Kasumi-1 (cell line): ENCODE measurements around the gene PDZRN4.
"Not testable (repeated sequence)": the region's sequence is repeated elsewhere in the genome, so short reads cannot be mapped to it uniquely, and the experiment has no call there.

Experiments used
- DNase-seq, 2 experiments: peaks; one replicate each; lab custom pipeline; 2025; lab: John Stamatoyannopoulos, UW

PDZRN4 gene

DNA sequence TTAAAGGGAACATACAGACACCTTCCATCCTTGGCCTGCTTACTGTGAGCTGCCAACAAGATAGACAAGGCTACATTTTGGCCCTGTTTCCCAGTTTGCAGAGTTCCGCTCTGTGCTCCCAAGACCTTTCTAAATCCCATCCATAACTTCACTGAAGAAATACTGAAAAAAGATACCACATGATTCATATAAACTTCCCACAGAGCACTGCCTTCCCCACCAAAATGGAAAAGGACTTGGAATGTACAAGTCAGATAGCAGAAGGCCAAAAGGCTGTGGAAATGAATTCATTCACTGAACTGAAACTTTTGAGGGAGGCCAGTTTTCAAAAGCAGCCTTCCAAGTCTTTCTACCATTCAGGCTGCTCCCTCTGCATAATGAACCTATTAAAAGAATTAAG is 29.6 kb downstream of the PDZRN4 start:
- DNase-seq = no peak

DNA sequence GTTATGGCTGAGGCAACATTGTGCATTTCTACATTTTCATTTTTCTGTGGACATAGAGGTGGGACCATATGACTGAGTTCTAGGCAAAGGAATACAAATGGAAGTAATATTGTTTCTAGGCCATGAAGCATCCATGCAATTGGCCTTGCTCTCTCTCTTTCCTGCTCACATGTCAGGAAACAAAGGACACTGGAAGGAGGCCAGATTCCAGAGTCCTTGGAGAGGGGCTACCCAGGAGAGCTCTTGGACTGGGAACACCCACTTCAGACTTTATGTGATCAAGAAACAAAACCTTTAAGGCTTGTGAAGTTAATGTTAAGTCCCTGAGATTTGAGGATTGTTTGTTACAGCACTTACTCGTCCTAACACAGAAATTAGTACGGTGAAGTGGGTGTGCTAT is 32.8 kb downstream of the PDZRN4 start:
- no peak for DNase-seq

DNA sequence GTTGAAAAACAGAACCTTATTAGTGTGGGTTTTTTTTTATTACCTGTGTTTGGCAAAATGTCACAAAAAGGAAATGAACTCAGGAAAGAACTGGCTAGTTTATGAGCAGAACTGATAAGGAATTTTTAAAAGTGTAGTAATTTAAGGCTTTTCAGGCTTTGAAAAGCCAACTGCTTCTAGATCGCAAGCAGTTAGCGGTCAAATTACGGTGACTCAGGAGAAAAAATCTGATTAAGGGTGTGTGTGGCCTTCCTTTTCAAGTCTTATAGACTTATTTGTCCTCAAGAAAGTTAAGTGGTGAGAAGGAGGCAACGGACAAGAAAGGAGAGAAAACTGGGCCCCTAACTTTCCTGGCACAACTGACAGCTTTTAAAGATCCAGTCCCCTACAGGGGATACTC is 33.4 kb downstream of the PDZRN4 start:
- DNase-seq = no peak

DNA sequence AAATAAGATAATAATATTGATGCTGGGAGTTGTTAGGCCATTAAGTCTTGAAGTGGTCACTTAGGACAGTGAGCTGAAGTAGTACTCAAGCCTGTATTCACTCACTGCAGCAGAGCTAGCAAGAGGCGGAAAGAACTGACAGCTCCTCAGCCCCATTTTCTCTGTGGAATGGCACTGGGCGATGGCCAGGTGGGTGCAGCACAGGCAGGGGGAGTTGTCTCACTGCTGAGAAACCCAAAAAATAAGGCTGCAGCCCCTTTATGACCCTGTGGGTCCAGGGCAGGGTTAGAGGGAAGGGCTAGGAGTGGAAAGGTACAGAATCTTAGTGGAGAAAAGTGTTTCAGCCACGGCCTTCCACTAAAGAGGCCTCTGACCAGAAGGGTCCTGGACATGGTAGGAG is 35.5 kb downstream of the PDZRN4 start:
- DNase-seq = no peak

DNA sequence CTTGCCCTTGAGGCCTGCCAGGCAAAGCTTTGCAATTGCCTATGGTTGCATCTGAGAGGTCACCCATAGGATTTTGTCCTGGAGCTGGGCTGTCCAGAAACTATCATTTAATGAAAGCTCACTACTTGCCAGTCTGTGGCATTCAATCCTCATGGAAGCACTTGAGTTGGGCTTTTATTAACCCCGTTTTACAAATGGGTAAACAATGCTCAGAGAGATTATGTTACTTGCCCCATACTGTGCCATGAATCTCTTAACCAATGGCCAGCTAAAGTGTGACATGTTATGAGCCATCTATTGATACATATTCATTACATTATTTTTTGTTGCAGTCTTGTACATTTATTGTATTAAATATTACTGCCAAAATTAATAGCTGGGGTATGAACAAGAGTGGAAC is 35.9 kb downstream of the PDZRN4 start:
- no peak for DNase-seq

DNA sequence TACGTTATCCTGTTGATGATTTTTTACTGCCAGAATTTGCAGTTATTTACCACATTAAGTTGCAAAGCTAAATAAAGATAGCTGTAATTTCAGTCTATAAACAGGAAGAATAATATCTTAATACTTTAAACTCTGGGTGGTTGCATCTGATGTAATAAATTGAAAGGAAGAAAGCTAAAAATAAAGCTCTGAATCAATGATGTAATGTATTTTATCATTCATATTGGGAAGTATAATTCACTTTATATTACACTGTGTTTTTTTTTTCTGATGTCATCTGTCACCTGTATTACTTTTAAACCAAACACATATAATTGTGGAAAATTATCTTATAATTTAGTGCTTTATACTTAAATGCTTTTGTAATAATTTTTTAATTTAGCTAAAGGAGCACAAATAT is 37.1 kb downstream of the PDZRN4 start:
- DNase-seq = no peak

DNA sequence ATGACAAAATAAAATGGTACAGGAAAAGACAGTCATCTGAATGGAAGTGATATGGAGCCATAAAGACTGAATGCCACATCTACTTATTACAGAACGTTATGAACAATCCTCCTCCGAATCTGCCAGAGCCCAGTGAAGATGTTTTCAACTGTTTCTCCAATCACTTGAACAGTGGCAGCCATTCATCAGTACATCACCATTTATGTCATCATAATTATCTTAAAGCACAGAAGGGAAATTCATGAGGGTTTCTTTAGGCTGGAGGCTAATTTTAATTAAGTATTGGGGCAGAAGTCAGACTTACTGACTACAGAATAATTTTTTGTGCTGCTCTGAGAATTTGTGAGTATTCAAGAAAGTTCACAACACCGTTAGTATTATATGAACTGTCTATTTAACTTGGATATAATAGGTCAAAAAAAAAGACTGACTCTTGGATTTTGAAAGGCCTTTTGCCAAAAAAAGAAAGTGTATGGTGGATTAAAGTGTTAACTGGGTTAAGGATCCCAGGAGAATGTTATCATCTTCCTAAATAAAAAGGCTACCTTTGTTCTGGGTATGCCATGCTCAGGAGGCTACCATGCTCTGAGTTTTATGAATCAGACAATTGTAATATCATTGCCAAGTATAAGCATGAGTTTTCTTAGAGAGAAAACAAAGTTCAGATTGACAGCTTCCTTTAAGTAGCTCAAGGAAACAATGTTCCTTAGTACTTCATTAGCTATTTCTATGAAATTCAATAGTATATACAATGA is 40.1 kb downstream of the PDZRN4 start:
- DNase-seq = no peak

DNA sequence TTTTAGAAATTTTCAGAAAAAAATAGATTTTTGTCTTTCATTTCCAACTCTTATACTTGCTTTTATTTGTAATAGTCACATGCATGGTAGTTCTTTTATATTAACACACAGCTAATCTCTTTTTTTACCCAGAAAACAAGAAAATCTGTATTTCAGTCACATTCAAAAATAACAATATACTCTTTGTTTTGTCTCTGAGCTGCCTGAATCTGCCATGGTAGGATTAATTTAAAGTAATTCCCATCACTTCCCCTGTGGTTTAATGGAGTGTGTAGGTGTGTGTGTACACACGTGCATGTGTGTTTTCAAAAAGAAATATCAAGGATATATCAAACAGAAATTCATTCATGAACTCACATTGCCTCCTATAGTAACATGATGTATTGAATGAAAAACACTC is 42.6 kb downstream of the PDZRN4 start:
- no peak for DNase-seq

DNA sequence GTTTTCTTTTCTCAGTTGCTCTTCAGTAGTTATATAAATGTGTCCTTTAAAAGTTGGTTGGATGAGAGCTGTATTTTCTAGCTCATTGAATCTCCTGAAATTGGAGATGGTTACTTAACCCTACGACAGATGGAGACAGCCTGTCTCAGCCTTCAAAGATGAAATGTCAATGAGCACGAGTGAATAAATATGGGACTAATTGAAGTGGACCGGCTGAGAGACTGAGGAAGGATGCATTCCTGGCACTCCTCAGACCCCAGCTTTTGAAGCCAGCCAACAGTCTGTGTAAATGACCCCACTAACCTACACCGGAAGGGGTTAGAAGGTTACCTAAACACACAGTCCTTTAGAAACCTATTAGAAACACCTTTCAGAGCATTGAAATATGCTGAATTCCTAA is 46.6 kb downstream of the PDZRN4 start:
- no peak for DNase-seq

DNA sequence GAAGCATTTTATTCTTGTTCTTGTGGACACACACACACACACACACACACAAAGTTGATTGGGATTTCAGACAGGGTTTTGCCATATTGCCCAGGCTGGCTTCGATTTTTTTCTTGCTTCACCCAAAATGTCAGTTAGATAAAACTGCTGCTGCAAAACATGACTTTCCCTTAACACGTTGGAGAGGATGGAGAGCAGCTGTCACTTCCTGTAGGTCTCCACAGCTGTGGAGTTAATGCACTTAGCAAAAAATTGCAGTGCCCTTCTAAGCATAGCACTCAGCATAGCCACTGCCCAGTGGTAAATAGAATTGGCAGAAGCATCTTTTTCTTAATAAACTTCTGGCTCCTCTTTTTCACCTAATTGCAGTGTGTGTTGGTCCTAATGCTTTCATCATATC is 54.5 kb downstream of the PDZRN4 start:
- peak; percentile 32 to 57 for DNase-seq

DNA sequence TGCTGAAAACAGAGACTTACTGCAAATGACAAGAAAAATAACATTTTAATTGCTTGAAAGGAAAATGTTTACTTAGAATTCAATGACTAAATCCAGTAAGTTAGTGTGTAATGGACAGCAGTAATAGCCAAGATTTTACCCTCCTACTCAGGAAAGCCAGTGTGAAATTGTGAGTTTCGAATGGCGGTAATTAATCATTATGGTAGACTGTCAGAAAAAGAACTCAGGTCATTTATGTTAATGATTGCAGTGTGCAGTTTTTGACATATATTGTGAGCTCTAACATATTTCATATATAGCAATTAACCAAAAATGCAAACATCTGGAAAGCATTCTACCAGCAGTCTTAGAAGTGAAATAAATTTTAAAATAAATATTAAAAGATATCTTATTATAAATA is 60.3 kb downstream of the PDZRN4 start:
- no peak for DNase-seq

DNA sequence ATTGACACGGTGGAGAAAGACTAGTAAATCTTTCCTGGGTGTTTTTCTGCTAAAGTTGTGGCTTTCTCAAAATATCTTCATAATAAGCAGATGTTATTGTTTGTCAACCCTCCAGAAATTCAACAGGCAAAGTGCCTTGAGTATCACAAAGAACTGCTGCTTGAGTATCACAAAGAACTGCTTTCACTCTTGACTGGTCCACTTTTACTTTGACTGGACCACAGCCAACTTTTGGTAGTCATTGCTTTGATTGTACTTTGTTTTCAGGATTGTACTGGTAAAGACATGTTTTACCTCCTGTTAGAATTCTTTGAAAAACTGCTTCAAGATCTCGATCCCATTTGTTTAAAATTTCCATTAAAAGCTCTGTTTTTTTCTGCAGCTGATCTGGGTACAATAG is 62.6 kb downstream of the PDZRN4 start:
- DNase-seq = no peak

DNA sequence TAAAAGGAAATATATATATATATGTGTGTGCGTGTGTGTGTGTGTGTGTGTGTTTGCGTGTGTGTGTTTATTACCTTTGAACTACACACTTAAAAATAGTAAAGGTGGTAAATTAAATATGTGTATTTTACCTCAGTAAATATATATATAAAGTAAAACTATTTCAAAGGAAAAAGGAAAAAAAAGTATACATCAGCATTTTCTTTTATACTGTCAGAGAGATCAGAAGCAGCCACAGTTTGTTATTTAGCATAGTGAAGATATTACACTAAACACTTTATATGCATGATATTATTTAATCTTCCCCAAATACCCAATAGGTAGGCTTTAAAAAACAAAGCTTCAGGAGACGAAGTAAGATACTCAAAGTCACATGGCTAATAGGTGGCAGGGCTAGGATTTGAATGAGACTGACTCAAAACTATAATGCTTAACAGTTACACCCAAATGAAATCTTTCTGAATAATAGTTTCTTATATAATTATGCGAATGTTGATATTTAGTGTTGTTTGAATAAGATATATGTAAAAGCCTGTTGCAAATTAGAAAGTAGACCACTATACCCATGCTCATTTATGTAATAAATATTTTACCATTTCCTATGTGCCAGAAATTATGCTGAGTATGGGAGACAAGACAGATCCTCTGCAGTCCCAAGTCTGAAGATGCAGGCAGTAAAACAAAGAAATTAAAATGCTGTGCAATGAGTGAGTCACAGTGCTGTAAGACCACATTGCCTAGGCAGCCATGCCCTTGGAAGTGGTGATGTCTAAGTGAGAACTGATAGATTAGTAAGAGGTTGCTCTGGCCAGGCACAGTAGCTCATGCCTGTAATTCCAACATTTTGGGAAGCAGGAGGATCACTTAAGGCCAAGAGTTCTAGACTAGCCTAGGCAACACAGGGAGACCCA is 66.1 kb downstream of the PDZRN4 start:
- no peak for DNase-seq

DNA sequence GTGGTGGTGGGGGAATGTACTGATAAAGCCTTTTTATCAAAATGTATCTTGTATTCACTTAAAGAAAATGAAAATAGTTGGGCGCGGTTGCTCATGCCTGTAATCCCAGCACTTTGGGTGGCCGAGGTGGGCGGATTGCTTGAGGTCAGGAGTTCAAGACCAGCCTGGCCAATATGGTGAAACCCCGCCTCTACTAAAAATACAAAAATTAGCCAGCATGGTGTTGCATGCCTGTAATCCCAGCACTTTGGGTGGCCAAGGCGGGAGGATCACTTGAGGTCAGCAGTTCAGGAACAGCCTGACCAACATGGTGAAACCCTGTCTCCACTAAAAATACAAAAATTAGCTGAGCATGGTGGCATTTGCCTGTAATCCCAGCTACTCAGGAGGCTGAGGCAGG is 75.1 kb downstream of the PDZRN4 start:
- DNase-seq = not testable (repeated sequence)

DNA sequence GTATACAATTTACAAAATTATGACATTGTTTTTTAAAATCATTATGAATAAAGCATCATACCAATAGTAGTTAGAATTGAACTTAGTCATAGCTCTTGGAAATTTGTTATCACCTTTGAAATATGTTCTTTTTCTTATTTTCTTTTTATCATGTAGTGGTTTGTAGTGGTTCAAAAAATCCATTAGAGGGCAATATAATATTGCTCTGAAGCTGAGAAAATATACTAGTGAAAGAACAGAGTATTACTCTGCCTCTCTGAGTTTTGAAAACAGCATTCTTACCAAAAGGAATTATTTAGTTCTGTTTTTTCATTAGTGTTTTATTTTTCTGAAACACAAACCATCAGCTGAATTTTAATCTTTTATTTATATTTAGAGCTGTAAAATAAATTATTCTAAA is 76.2 kb downstream of the PDZRN4 start:
- peak; percentile 39 to 67 for DNase-seq

DNA sequence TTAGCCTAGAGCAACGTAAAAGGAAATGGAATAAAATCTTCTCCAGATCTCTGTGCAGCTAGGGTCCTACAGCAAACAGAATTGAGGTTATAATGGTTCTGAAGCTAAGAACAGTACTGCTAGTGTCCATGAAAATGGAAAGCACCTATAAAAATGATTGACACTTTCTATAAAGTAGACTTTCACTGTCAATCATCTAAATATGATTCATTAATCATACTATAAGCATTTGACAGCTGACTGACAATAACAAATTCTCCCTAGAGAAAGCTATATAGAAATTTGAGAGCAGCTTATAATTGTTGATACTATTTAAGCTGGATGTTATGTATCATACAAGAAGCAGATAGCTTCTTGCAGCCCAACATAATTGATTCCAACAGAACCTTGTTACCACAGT is 80.9 kb downstream of the PDZRN4 start:
- no peak for DNase-seq

DNA sequence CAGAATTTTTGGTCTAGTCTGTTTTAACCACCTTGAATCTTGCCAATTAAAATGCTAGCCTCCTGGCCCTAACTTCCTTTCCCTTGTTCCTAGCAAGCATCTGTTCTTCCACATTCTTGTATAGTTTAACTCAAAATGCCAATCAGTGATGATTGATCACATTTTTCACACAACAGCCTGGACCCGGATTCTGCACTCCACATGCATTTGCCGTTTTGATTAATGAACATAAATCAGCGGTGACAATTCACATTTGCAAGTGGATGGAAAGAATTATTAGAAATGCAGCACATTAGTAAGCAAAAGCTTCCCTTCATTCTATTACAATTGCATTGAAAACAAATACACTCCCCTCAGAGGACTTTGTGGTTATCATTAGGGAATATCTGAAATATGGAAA is 83.4 kb downstream of the PDZRN4 start:
- DNase-seq = no peak

DNA sequence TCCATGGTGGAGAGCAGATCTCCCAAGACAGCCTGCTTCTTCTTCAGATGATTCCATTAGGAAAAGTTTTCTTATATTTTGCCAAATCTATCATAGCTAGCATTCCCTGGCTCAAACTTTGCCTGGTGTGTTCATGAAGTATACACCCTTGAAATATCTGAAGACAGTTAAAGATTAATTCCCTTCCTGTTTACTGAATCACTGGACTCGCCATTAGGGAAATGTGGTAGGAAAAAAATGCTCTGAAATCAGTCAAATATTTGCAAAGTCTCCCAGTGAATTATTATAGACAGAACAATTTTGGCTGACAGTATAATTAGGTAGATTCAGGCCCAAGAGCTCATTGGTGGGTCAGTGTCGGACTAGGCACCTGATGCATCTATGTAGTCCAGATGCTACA is 86.5 kb downstream of the PDZRN4 start:
- DNase-seq = no peak

DNA sequence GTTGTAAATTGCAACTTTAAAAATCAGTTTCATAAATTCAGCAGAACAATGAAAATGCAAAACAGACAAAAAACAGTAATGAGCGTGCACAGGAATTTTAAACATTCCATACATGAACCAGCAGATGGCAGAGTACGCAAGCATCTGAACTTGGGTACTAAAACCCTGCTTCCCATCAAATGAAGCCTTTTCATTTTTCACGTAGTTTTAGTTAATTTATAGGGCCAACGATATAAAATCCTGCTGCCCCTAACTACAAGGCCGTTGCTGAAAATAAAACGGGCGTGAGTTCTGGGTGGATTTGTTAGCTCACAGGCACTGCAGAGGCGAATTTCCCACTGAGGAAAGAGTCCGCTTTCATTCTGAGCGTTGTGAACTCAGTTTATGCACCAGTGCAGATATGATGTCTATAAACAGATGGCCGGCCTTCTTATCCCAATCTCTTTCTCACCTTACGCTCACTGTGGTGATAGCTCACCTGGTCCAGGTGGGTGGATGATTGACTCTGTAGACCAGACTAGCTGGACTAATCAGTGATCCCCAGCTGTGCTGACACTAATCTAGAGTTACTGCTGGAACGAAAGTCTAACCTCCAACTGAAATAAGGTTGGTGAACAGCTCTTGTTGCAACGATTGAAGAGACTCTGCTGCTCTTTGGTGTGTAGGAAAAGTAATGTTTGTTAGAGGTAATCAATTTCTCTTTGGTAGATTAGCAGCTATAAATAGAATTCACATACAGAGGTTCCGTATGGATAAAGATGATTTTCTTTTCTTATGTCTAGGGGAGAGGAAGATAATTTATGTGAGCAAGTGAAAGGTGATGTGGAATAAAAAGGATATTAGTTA is 89.2 kb downstream of the PDZRN4 start:
- DNase-seq = peak; percentile 63 to 74

DNA sequence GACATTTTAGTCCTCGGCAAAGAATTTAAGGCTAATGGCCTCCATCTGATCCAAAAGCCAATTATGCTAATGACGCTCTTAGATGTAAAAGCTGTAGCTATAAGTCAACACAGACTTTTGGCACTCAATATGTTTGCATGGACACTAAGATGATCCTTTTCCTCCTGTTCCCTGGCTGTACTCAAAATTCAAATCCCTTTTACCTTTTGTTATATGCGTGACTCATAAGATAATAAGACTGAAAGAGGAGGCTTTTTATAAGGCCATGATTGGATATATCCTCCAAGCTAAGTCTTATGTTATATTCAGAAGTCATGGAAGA is 89.8 kb downstream of the PDZRN4 start:
- no peak for DNase-seq

DNA sequence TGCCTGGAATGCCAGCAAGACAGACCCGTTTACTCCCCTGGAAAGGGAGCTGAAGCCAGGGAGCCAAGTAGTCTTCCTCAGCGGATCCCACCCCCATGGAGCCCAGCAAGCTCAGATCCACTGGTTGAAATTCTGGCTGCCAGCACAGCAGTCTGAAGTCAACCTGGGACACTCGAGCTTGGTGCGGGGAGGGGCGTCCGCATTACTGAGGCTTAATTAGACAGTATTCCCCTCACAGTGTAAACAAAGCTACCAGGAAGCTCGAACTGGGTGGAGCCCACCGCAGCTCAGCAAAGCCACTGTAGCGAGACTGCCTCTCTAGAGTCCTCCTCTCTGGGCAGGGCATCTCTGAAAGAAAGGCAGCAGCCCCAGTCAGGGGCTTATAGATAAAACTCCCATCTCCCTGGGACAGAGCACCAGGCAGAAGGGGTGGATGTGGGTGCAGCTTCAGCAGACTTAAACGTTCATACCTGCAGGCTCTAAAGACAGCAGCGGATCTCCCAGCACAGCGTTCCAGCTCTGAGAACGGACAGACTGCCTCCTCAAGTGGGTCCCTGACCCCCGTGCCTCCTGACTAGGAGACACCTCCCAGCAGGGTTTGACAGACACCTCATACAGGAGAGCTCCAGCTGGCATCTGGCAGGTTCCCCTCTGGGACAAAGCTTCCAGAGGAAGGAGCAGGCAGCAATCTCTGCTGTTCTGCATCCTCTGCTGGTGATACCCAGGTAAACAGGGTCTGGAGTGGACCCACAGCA is 92.4 kb downstream of the PDZRN4 start:
- DNase-seq = not testable (repeated sequence)

DNA sequence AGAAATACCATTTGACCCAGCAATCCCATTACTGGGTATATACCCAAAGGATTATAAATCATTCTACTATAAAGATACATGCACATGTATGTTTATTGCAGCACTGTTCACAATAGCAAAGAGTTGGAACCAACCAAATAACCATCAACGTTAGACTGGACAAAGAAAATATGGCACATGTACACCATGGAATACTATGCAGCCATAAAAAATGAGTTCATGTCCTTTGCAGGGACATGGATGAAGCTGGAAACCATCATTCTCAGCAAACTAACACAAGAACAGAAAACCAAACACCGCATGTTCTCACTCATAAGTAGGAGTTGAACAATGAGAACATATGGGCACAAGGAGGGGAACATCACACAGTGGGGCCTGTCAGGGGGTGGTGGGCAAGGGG is 97.3 kb downstream of the PDZRN4 start:
- DNase-seq = not testable (repeated sequence)
